ENCODE measurements around the gene TRIL. TPM values are rescaled to one million over a fixed set of nuclear protein-coding genes. Genes with fewer than 3 reads are reported as not detected.

TRIL gene
- total and polyA plus RNA-seq, 4 donors: 0.13 to 7.0 (median 0.79) TPM

GRCh38 chr7:28956608-28957063, 1.5 kb downstream of the TRIL start:
- Histone ChIP-seq H3K27ac (ENCODE audit: low read depth in 1 of 2, low read length in 2 of 2) (no peak overlapping the region), H3K4me1 (ENCODE audit: control insufficient read depth in 1 of 2, insufficient read depth in 2 of 2, low read length in 2 of 2) (no peaks in the 10 kb centered on the region)
- intact Hi-C loops (cut with DNase I): loop anchor here in 1 of 2 donors (10.0 kb wide), 1 partner anchor 148 kb away; no protein-coding TSS in a partner anchor

GRCh38 chr7:28955718-28956607, 2.2 kb downstream of the TRIL start:
- H3K27ac ChIP-seq (ENCODE audit: low read depth in 1 of 2, low read length in 2 of 2): no peak overlapping the region
- WGBS, 2 donors: 3 to 5% methylated on average over 80 to 104 of the region's 104 CpGs
- no peaks in the 10 kb centered on the region for H3K9me3 ChIP-seq (ENCODE audit: control insufficient read depth, low read length)
- H3K27me3 ChIP-seq (ENCODE audit: control insufficient read depth in 1 of 2, insufficient read depth in 2 of 2, low read length in 1 of 2): no peaks in the 10 kb centered on the region
- no peaks in the 10 kb centered on the region for H3K4me1 ChIP-seq (ENCODE audit: control insufficient read depth in 1 of 2, insufficient read depth in 2 of 2, low read length in 2 of 2)
- DNase-seq: peak; percentile 72 to 89
- no peak overlapping the region for H3K4me3 ChIP-seq (ENCODE audit: low read length in 2 of 2)
- no peaks in the 10 kb centered on the region for H3K36me3 ChIP-seq (ENCODE audit: control insufficient read depth in 1 of 2, insufficient read depth in 2 of 2, low read length in 1 of 2)
- peak; percentile 71 for ATAC-seq (ENCODE audit: low FRiP score)
- intact Hi-C loops (cut with DNase I): loop anchor here in 1 of 2 donors (10.0 kb wide), 1 partner anchor 149 kb away; no protein-coding TSS in a partner anchor

More at GRCh38 chr7:28956608-28957063, 1.5 kb downstream of the TRIL start:
- no peaks in the 10 kb centered on the region for H3K27me3 ChIP-seq (ENCODE audit: control insufficient read depth in 1 of 2, insufficient read depth in 2 of 2, low read length in 1 of 2)
- no peaks in the 10 kb centered on the region for H3K9me3 ChIP-seq (ENCODE audit: control insufficient read depth, low read length)
- DNase-seq (peak; percentile 70 to 85), ATAC-seq (ENCODE audit: low FRiP score) (peak; percentile 71)
- WGBS, 2 donors: 2% methylated on average over 32 to 39 of the region's 39 CpGs
- H3K4me3 ChIP-seq (ENCODE audit: low read length in 2 of 2): no peak overlapping the region
- H3K36me3 ChIP-seq (ENCODE audit: control insufficient read depth in 1 of 2, insufficient read depth in 2 of 2, low read length in 1 of 2): no peaks in the 10 kb centered on the region

GRCh38 chr7:28955356-28955717, 2.8 kb downstream of the TRIL start:
- intact Hi-C loops (cut with DNase I): loop anchor here in 1 of 2 donors (10.0 kb wide), 1 partner anchor 149 kb away; no protein-coding TSS in a partner anchor

DNA sequence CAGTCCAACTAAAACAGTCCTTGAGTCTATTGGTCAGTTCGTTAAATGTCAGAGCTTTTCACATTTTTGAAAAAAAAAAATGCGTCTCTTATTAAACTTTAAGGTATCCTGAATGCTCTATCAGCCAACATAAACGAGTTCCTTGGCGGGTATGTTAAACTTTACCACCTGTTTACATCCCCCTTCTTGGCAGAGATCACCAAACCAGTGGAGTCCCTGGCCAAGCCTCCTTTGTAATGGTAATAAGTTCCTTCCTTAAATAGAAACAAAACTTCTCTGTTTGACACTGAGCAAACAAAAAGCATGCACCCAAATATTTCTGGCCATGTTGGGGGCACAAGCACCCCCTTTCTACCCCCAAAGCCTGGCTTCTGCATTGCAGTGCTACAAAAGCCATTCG, 3.2 kb downstream of the TRIL start:
- intact Hi-C loops (cut with DNase I): loop anchor here in 1 of 2 donors (10.0 kb wide), 1 partner anchor 150 kb away; no protein-coding TSS in a partner anchor

More at GRCh38 chr7:28955356-28955717, 2.8 kb downstream of the TRIL start:
- 28 to 41% methylated on average over 22 of the region's 22 CpGs for WGBS, 2 donors
- H3K27me3 ChIP-seq (ENCODE audit: control insufficient read depth in 1 of 2, insufficient read depth in 2 of 2, low read length in 1 of 2): no peaks in the 10 kb centered on the region
- H3K4me1 ChIP-seq (ENCODE audit: control insufficient read depth in 1 of 2, insufficient read depth in 2 of 2, low read length in 2 of 2): no peaks in the 10 kb centered on the region
- DNase-seq: no peak
- no peak for ATAC-seq (ENCODE audit: low FRiP score)
- no peak overlapping the region for H3K27ac ChIP-seq (ENCODE audit: low read depth in 1 of 2, low read length in 2 of 2)
- H3K36me3 ChIP-seq (ENCODE audit: control insufficient read depth in 1 of 2, insufficient read depth in 2 of 2, low read length in 1 of 2): no peaks in the 10 kb centered on the region
- H3K9me3 ChIP-seq (ENCODE audit: control insufficient read depth, low read length): no peaks in the 10 kb centered on the region
- H3K4me3 ChIP-seq (ENCODE audit: low read length in 2 of 2): no peak overlapping the region

GRCh38 chr7:28954471-28954870, 3.7 kb downstream of the TRIL start:
- Histone ChIP-seq H3K27me3 (ENCODE audit: control insufficient read depth in 1 of 2, insufficient read depth in 2 of 2, low read length in 1 of 2) (no peaks in the 10 kb centered on the region), H3K36me3 (ENCODE audit: control insufficient read depth in 1 of 2, insufficient read depth in 2 of 2, low read length in 1 of 2) (no peaks in the 10 kb centered on the region), H3K4me1 (ENCODE audit: control insufficient read depth in 1 of 2, insufficient read depth in 2 of 2, low read length in 2 of 2) (no peaks in the 10 kb centered on the region), H3K9me3 (ENCODE audit: control insufficient read depth, low read length) (no peaks in the 10 kb centered on the region), H3K4me3 (ENCODE audit: low read length in 2 of 2) (no peak overlapping the region), H3K27ac (ENCODE audit: low read depth in 1 of 2, low read length in 2 of 2) (no peak overlapping the region)
- ATAC-seq (ENCODE audit: low FRiP score) (no peak), DNase-seq (no peak)
- intact Hi-C loops (cut with DNase I): loop anchor here in 1 of 2 donors (10.0 kb wide), 1 partner anchor 150 kb away; no protein-coding TSS in a partner anchor

More for the DNA sequence above, 3.2 kb downstream of the TRIL start:
- 30 to 33% methylated on average over 5 of the region's 5 CpGs for WGBS, 2 donors
- DNase-seq: no peak
- no peak overlapping the region for H3K27ac ChIP-seq (ENCODE audit: low read depth in 1 of 2, low read length in 2 of 2)
- no peaks in the 10 kb centered on the region for H3K9me3 ChIP-seq (ENCODE audit: control insufficient read depth, low read length)
- no peak overlapping the region for H3K4me3 ChIP-seq (ENCODE audit: low read length in 2 of 2)
- H3K36me3 ChIP-seq (ENCODE audit: control insufficient read depth in 1 of 2, insufficient read depth in 2 of 2, low read length in 1 of 2): no peaks in the 10 kb centered on the region
- no peak for ATAC-seq (ENCODE audit: low FRiP score)
- H3K4me1 ChIP-seq (ENCODE audit: control insufficient read depth in 1 of 2, insufficient read depth in 2 of 2, low read length in 2 of 2): no peaks in the 10 kb centered on the region
- no peaks in the 10 kb centered on the region for H3K27me3 ChIP-seq (ENCODE audit: control insufficient read depth in 1 of 2, insufficient read depth in 2 of 2, low read length in 1 of 2)

DNA sequence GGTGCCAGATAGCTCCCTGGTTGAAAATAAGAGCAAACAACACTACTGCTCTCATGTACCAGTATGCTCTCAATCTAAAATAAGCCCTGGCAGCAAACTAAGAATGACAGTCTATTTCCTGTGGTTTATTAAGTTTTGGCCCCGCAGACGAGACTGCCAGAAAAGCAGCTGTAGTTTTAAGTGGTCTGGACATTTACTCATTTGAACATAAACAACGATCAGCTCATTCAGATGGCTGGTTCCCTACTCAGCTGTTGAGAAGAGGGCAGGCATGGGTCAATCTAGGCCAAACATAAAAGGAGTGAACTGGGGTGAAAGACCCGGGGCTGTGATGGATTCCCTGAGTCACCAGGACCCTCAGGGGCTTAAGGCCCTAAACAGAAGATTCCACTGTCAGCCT, 4.5 kb downstream of the TRIL start:
- H3K27me3 ChIP-seq (ENCODE audit: control insufficient read depth in 1 of 2, insufficient read depth in 2 of 2, low read length in 1 of 2): no peaks in the 10 kb centered on the region
- no peaks in the 10 kb centered on the region for H3K36me3 ChIP-seq (ENCODE audit: control insufficient read depth in 1 of 2, insufficient read depth in 2 of 2, low read length in 1 of 2)
- WGBS, 2 donors: 50 to 53% methylated on average over 4 of the region's 4 CpGs
- no peak for ATAC-seq (ENCODE audit: low FRiP score)
- intact Hi-C loops (cut with DNase I): loop anchor here in 1 of 2 donors (10.0 kb wide), 1 partner anchor 151 kb away; no protein-coding TSS in a partner anchor
- no peak overlapping the region for H3K4me3 ChIP-seq (ENCODE audit: low read length in 2 of 2)
- H3K4me1 ChIP-seq (ENCODE audit: control insufficient read depth in 1 of 2, insufficient read depth in 2 of 2, low read length in 2 of 2): no peaks in the 10 kb centered on the region
- H3K27ac ChIP-seq (ENCODE audit: low read depth in 1 of 2, low read length in 2 of 2): no peak overlapping the region
- no peak for DNase-seq
- no peaks in the 10 kb centered on the region for H3K9me3 ChIP-seq (ENCODE audit: control insufficient read depth, low read length)

GRCh38 chr7:28942168-28942567, 16.0 kb downstream of the TRIL start:
- ATAC-seq (ENCODE audit: low FRiP score) (no peak), DNase-seq (no peak)
- no peaks in the 10 kb centered on the region for H3K36me3 ChIP-seq (ENCODE audit: control insufficient read depth in 1 of 2, insufficient read depth in 2 of 2, low read length in 1 of 2)
- H3K4me3 ChIP-seq (ENCODE audit: low read length in 2 of 2): no peak overlapping the region
- H3K27ac ChIP-seq (ENCODE audit: low read depth in 1 of 2, low read length in 2 of 2): no peak overlapping the region
- no peaks in the 10 kb centered on the region for H3K9me3 ChIP-seq (ENCODE audit: control insufficient read depth, low read length)
- 74 to 79% methylated on average over 3 of the region's 3 CpGs for WGBS, 2 donors
- H3K4me1 ChIP-seq (ENCODE audit: control insufficient read depth in 1 of 2, insufficient read depth in 2 of 2, low read length in 2 of 2): no peaks in the 10 kb centered on the region
- H3K27me3 ChIP-seq (ENCODE audit: control insufficient read depth in 1 of 2, insufficient read depth in 2 of 2, low read length in 1 of 2): no peaks in the 10 kb centered on the region
- intact Hi-C loops (cut with DNase I): no loop called here

DNA sequence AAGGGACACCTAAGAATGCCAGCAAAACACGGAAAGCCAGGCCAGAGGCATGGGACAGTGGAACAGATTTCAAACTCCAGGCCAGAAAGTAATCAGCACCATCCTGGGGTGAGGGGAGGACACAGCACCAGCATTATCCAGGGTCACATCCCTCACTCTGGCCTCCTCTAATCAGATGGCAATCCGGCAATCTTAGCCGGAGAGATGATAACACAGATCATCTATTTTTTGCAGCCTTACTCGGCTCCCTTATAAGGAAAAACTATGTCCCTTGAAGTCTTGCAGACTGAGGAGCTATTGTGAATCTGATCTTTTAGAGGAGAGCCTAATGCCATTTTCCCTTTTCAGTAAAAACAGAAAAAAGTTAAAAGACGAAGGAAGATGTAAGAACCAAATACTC, 16.5 kb downstream of the TRIL start:
- DNase-seq (no peak), ATAC-seq (ENCODE audit: low FRiP score) (no peak)
- intact Hi-C loops (cut with DNase I): no loop called here
- Histone ChIP-seq H3K4me3 (ENCODE audit: low read length in 2 of 2) (no peak overlapping the region), H3K9me3 (ENCODE audit: control insufficient read depth, low read length) (no peaks in the 10 kb centered on the region), H3K27me3 (ENCODE audit: control insufficient read depth in 1 of 2, insufficient read depth in 2 of 2, low read length in 1 of 2) (no peaks in the 10 kb centered on the region), H3K27ac (ENCODE audit: low read depth in 1 of 2, low read length in 2 of 2) (no peak overlapping the region), H3K4me1 (ENCODE audit: control insufficient read depth in 1 of 2, insufficient read depth in 2 of 2, low read length in 2 of 2) (no peaks in the 10 kb centered on the region), H3K36me3 (ENCODE audit: control insufficient read depth in 1 of 2, insufficient read depth in 2 of 2, low read length in 1 of 2) (no peaks in the 10 kb centered on the region)
- WGBS, 2 donors: 78 to 80% methylated on average over 5 of the region's 5 CpGs

Data from aorta (tissue), 5 donors.